Measurements from ENCODE around the gene STRN3.
"Not testable (repeated sequence)": the region's sequence is repeated elsewhere in the genome, so short reads cannot be mapped to it uniquely, and the experiment has no call there.

Gene STRN3

DNA sequence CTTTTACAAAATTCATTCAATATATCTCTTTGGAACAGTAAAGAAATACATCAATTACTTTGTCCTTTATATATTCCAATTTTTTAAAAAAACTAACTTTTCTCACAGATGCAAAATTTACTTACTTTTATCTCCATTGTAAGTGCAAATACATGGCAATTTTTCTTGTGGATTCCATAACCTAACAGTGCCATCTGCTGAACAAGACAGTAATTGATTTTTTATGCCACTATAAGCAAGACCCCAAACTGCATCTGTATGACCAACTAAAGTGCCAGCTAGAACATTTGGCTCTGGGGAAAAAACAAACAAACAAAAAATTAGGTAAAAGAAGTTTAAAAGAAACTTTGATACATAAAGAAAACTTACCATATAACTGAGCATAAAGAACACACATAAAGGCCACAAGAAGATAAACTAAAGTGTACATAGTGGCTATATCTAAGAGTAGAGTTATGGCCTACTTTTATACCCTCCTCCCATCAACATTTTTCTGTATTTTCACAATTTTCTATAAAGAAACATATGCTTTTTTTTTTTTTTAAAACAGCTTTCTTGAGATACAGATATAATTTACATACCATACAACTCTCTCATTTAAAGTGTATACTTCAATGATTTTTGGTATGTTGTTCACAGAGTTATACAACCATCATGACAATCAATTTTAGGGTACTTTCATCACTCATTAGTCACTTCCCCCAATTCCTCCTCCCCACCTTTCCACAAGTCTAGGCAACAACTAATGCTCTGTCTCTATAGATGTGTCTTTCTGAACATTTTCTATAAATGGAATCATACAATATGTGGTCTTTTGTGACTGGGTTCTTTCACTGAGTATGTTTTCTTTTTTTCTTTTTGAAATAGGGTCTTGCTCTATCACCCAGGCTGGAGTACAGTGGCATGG, 119.2 kb downstream of the STRN3 start:
- no peak for DNase-seq

DNA sequence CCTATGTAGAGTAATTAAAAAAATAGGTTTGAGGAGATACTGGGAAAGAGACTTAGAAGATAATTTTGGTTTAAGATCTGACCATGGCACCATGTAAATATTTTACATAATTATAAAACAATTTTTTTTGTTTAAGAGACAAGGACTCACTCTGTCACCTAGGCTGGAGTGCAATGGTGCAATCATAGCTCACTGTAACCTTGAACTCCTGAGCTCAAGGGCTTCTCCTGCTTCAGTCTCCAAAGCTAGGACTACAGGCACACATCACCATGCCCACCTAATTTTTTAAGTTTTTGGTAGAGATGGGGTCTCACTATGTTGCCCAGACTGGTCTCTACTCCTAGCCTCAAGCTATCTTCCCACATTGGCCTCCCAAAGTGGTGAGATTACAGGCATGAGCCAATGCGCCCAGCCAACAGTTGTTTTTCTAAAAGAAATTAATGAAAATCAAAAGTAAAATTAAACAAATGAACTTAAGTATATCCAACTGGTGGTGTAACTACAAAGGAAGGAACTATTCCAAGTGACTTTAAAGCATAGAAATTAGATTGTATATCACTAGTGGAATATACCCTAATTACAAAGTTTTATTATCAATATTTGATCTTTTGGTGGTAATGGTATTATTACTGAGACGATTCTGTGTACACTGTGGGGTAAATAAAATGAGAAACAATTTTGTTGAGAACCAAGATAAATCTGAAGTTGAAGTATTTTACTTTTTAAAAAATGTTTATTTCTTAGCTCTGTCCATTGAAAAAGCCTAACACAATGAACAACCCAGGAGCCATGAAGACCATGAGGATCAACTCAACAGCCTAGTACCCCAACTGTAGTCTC, 122.7 kb downstream of the STRN3 start:
- DNase-seq: no peak

DNA sequence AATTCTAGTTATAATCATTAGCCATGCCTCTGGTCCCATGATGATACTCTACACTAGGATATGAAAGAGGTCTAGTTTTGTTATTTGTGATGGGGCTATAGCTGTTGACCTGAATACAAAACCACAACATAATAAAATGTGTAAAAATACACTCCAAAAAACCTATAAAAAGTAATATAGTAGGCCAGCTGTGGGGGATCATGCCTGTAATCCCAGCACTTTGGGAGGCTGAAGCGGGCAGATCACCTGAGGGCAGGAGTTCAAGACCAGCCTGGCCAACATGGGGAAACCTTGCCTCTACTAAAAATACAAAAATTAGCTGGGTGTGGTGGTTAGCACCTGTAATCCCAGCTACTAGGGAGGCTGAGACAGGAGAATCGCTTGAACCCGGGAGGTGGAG, 129.1 kb downstream of the STRN3 start:
- not testable (repeated sequence) for DNase-seq

DNA sequence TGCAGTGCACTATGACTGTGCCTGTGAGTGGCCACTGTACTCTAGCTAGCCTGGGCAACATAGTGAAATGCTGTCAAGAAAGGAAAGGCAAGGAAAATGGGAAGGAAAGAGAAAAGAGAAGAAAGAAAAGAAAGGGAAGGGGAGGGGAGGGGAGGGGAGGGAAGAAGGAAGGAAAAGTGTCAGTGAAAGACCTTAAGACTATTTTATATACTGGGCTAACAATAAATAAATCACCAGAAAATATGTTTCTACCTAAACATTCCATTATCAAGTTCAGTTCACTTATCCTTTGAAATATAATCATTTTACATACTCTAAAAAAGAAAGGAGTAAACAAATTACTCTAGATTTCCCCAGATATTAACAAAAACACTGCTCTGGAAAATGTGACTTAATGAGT, 129.7 kb downstream of the STRN3 start:
- no peak for DNase-seq

DNA sequence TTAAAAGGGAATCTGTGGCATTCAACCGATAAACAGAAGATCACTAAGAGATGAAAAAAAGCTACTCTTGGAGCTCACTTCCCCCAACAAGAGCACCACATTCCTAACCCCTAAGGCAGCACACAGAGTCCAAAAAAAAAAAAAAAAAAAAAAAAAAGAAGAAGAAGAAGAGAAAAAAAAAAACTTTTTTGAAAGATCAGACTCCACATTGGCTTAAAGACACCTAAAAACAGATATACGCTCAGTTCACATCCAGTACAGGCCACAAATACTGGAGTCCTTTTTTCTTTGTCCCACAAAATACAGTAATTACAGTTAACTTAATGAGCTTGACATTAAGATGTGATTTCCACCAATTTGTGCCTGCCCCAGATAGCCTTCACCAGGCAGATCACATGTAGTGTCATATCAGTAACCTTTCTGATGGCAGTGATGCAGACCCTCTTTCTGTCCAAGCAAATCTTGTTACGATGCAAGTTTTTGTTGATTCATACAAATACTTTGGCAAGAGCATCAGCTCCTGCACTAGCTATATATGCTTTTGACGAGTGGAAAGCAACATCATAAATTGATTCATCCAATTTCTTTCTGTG, 131.2 kb downstream of the STRN3 start:
- DNase-seq: no peak

DNA sequence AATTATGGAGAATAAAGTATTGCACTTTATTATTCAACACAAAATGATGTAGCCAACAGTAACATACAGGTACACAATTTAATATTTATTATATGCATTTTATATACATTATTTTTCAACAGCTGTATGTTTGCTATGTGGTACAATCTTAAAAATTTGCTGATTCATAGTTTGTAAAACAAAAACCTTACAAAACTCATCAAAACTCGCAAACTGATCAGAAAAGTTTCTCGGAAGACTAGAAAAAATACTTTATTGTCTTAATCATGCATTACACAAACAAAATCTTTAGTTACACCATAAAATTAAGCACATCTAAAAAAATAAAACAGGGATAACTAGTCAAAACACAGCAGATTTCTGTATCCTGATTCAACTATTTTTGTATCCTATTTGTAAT, 132.4 kb downstream of the STRN3 start:
- no peak for DNase-seq

DNA sequence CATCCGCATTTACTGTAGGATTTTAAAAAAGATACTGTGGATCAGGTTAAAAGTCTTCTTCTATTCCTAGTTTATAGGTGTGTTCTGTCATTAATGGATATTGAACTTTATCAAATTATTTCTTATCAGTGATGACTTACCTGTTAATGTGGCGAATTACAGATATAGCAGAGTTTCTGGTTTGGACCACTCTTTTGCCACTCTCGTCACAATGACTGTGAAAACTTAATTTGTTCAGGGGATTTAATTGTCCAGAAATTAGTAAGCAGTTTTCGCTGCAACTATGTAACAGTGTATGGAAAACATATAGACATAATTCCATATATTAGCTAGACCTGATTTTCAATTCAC, 137.0 kb downstream of the STRN3 start:
- no peak for DNase-seq

DNA sequence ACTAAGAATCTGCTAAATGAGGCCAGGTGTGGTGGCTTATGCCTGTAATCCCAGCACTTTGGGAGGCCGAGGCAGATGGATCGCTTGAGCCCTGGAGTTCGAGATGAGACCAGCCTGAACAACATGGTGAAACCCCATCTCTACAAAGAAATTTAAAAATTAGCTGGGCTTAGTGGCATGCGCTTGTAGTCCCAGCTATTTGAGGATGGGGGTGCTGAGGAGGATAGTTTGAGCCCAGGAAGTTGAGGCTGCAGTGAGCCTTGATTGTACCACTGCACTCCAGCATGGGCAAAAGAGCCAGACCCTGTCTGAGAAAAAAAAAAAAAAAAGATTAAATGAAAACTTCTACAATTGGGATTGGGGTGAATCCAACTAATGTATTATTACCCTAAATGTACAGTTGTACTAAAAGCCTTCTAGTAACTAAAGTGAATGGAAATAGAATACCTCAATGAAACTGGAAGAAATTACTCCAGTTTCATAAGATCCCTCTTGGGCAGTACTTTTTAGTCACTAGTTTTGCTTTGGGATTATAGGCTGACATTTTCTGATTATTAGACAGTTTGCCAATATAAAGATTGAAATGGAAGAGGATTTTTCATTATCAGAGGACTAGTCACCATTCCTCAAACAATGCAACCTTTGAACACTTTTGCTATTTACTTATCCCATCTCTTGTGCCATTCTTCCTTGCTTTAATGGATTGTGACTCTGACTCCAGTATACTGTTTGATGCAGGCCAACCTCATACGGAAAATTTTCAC, 137.5 kb downstream of the STRN3 start:
- no peak for DNase-seq

DNA sequence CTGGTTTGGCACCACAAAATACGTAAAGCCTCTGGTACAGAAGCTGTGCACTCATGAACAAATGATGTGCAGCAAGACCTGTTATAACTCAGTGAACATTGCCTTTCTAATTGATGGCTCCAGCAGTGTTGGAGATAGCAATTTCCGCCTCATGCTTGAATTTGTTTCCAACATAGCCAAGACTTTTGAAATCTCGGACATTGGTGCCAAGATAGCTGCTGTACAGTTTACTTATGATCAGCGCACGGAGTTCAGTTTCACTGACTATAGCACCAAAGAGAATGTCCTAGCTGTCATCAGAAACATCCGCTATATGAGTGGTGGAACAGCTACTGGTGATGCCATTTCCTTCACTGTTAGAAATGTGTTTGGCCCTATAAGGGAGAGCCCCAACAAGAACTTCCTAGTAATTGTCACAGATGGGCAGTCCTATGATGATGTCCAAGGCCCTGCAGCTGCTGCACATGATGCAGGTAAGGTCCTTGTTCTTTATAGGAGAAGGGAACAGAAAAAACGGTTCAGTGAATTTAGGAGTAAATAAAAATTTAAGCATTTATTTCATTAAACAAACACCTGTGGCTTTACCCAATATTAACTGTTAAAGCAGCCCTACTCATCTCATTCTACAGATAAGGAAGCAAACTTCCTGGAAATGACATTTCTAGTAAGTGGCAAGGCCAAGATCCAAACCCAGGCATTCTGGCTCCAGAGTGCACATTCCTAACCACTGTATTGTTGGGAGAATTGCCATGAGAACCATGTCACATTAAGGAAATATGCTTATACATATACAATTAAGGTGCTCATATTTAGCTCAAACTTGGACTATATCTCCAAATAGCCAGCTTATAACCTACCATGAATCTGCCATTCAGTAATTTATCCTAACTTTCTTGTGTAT, 140.1 kb downstream of the STRN3 start:
- no peak for DNase-seq

DNA sequence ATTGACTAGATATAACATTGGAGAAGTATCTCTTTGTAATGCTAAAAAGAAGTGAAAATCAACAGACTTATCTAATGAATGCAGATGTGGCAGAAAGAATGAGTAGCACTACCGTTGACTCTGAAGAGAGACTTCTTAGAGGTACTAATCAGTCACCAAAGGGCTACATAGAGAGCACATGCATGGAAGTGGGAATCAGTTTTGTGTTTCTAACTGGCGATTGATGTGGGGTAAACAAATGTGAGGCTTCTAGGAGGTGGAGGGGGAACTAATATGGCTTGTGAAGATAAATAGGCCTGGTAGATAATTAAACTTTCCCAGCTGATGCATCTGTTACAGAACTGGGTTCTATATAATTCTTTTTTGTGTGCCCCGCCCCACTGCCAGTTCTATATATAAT, 141.3 kb downstream of the STRN3 start:
- no peak for DNase-seq

DNA sequence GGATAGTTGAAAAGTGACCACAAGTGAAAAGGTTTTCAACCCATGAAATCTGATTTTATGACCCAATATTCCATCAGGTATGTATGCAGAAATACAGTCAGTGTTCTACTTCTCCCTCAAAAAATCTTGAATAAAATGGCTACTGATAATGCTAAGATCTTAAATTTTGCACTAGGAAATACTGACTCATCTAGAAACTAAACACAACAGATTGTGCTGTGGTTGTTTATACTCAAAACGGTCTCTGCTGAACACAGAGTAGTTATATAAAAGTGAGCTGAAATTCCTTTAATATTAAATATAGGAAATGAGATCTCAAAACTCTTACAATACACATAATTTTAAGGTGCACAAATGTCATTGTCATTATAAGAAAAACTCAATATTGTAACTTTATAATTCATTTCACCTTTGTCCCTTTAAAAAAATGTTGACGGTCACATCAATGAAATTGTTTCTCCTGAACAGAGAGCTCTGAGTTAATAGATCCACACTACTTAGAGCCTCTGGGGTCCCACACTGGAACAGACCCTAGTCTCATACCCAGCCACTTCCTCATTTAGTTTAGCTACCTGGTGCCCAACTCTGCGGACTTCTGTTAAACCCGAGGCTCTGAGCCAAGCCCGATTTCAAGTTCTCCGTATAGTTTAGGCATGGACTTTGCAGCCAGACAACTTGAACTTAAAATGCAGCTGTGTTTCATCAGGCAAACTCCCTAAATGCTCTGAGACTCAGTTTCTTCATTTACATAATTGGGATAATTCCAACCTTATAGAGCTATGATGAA, 142.5 kb downstream of the STRN3 start:
- no peak for DNase-seq

DNA sequence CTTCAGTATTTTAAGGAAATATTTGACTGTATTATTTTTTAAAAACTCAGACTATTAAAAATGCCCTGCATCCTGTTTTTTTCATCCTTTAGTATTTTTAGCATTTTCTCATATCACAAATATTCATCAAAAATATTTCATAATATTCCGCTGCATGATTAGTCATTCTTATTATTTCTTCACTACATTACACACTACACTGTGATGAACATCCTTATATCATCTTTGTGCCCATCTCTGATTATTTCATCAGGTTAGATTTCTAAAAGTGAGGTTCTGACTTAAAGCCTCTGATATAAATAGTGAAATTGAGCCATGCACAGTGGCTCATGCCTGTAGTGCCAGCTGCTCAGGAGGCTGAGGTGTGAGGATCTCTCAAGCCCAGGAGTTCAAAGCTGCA, 143.7 kb downstream of the STRN3 start:
- DNase-seq: no peak

DNA sequence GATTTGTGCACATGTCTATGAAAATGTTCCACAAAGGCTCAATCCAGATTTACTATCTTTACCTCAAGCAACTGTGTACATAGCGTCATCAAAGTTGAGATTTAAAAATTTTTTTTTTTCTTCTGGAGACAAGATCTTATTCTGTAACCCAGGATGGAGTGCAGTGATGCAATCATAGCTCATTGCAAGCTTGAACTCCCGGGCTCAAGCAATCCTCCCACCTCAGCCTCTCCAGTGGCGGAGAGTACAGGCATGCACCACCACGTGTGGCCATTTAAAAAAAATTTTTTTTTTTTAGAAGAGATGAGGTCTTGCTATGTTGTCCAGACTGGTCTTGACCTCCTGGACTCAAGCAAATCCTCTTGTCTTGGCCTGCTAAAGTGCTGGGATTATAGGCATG, 149.5 kb downstream of the STRN3 start:
- no peak for DNase-seq

DNA sequence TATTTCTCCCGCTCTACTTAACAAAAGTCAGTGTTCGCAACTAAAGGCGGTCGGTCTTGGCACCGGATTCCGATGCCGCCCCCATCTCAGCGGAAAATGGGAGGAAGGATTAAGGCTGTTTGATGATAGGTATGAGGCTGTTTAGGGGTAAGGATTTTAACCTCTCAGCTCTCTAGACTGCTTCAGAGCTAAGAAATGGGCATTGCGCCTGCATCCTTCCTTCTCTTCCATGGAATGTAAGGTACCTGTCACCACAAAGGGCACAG, 150.5 kb downstream of the STRN3 start:
- no peak for DNase-seq

DNA sequence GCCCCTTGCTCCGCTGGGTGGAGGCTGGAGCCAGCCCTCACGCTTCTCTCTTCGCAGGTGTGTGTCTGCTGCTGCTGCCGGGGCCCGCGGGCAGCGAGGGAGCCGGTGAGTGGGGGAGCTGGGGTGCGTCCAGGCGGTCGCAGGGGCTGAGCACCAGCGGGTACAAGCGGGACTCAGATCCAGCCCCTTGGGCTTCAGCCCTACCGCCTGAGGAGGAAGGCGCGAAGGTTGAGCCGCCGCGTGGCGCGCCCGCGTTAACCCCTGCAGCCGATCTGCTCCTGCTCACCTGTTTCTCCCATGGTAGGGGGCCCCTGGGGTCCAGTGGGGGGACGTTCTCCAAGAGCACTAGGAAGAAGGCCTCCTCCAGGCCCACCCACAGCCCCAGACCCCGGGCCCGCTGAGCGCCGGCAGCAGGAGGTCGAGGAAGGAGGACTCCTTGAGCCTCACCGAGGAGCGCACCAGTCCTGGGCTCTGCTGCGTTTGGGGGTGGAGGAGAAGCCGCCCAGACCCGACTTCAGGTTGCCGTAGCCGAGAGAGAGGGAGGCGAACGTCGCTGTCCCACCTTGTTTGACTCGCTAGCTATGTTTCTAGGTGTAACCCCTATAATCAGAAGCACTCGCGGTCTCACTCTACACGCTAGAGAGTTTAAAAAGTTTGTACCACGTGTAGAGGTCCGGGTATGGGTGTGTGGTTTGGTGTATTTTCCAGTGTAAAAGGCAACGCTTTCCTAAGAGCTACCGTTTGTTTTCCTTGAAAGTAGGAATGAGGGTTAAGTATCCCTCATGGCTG, 151.0 kb downstream of the STRN3 start:
- DNase-seq: no peak

DNA sequence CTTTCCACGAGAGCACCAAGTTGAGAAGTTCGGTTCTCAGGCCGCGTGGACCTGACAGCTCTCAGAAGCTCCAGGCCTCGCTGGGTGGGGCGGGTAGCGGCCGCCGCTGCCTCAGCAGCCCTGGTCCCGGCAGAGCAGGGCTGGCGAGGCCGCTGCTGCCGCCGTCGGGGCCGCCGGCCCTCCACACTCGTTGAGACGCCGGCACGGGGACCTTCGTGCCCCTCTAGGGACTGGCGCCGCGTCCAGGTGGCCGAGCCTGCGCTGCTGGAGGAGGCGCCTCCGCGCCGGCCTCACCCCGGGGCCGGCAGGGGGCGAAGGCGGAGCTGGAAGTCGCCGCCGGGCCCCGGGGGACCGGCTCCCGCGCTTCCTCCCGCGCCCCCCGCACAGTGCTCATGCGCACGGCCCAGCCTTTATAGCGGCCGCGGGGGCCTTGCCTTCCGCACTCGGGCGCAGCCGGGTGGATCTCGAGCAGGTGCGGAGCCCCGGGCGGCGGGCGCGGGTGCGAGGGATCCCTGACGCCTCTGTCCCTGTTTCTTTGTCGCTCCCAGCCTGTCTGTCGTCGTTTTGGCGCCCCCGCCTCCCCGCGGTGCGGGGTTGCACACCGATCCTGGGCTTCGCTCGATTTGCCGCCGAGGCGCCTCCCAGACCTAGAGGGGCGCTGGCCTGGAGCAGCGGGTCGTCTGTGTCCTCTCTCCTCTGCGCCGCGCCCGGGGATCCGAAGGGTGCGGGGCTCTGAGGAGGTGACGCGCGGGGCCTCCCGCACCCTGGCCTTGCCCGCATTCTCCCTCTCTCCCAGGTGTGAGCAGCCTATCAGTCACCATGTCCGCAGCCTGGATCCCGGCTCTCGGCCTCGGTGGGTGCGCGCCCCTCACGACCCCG, 151.8 kb downstream of the STRN3 start, which contains the start of gene COCH:
TSS of gene COCH (plus strand) at position 440 of the 879 bp plus-strand sequence. CDS start at position 820, 380 bp downstream.
- no peak for DNase-seq

DNA sequence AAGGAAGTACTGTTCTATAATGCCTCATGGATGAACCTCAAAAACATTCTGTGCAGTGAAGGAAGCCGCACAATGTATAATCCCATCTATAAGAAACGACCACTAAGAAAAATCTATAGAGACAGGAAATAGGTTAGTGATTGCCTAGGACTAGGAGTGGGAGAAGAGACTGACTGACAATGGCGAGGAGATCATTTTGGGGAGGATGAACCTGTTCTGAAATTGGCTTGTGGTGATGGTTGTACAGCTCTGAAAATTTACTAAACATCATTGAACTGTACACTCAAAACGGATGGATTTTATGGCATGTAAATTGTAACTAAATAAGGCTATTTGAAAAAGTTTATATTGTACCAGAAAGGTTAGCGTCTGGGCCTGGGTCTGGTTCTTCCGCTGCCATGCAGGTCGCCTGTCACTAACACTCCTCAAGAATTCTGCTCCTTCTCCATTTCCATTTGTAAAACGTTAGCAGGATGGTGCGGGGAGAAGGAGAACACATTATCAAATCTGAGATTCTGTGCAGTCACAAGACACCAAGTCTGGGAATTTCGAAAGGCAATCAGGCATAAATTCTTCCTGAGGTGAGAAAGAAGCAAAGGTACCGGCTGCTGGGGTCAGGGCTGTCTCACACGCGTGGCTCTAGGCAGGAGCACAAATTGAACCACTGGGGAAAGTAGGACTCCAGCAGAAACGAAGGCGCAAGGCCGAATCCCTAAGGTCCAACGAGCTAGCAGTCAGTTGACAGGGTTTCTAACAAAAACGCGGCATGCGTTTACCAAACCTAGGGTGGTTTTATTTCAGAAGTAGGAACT, 152.7 kb downstream of the STRN3 start:
- no peak for DNase-seq

DNA sequence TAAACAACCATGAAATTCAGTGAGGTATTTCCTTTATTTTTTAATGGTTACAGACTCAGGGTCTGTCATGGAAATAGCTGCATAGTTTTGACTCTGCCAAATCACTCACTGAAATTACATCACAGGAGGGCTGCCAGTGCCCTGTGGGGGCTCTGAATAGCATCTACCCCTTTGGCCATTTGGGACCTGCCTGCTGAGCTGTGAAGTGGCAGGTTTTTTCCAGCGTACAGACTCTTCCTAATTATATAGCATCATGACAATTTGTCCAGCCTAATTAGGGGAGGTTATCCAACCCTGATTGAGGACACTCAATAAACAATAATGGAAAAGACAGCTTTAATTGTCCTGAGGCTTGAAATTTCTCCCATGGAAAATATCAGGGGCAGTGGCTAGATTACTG, 153.6 kb downstream of the STRN3 start:
- no peak for DNase-seq

Measured in activated gamma-delta T cell (primary cell).